GM21528 (cell line): ENCODE measurements around the gene ERBB4.

Experiments used
- ATAC-seq: cut with Tn5 transposase; IDR thresholded peaks from one replicate; pipeline ENCODE4 v1.9.1; 2021; ENCODE audit warnings: mild to moderate bottlenecking, moderate library complexity; ENCODE audit not compliant: unreplicated experiment, low FRiP score

ERBB4 gene

DNA sequence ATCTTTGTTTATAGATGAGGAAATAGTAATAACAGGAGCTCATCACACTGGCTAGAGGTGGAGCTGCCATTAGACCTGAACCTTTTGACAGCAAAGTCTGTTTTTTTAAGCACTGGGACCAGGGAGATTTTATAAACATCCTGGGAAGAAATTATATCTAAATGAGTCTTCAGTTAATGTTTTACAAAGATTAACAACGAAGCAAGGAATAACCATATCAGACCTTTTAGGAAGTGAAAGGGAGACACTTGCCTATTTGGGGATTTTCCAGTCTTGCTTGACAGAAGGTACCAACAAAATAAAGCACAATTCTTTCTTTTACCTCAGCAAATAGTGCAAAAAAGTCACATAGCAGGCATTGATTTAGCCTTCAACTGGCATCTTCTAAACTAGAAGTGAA lies 1205.2 kb downstream of the ERBB4 start:
- ATAC-seq = no peak

DNA sequence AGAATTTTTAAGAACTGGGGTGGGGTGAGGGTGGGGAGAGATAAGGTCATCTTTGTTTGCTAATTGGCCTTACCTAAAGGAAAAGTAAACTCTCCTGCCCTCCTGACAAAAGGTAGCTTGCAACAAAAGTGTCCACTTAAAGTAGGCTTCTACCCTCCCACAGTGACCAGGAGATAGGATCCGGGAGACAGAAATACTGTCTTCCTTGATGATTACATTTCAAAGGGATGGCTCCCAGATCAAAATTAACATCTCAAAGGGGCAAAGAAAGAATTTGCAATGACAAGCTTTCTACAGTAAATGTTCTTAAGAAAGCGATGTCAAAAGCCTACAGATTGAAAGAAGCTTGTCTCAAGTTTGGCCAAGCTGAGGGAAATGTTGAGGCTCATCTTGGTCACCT lies 1206.9 kb downstream of the ERBB4 start:
- no peak for ATAC-seq

GRCh38 chr2:211329882-211330281 lies 1208.7 kb downstream of the ERBB4 start:
- no peak for ATAC-seq

- ATAC-seq = no peak
Observed at GRCh38 chr2:211329421-211329820, 1209.2 kb downstream of the ERBB4 start.

GRCh38 chr2:211328126-211328525 lies 1210.5 kb downstream of the ERBB4 start:
- ATAC-seq = no peak
